SK-N-SH treated with all-trans-retinoic acid at 6 μM for 48 hours (cell line): ENCODE data around the gene CPNE2.

Experiments
- ATAC-seq: fragments of 200-7000 bp; cut with Tn5 transposase; 3 replicates; pipeline ENCODE4 v1.9.1; 2020; ENCODE audit warnings: mild to moderate bottlenecking, moderate library complexity
- ARNTL ChIP-seq: fragments of 450-650 bp; formaldehyde crosslinking; IDR thresholded peaks from 2 replicates; pipeline ENCODE4 v1.5.0; 2020; ENCODE audit warnings: low read depth, mild to moderate bottlenecking, moderate library complexity, borderline replicate concordance
- BACH2 ChIP-seq: fragments of 250-450 bp; sonication (Bioruptor Pico); IDR thresholded peaks from 2 replicates; pipeline ENCODE4 v1.9.0; 2021; ENCODE audit warnings: mild to moderate bottlenecking, borderline replicate concordance
- CSDC2 ChIP-seq: fragments of 250-450 bp; sonication (Bioruptor Pico); IDR thresholded peaks from 2 replicates; pipeline ENCODE4 v1.5.0; 2020; ENCODE audit warnings: mild to moderate bottlenecking, moderate library complexity
- ESRRG ChIP-seq: fragments of 250-450 bp; sonication (Bioruptor Pico); IDR thresholded peaks from 2 replicates; pipeline ENCODE4 v1.6.1; 2021; ENCODE audit warnings: mild to moderate bottlenecking
- GLIS3 ChIP-seq: fragments of 250-450 bp; sonication (Bioruptor Pico); IDR thresholded peaks from 2 replicates; pipeline ENCODE4 v1.5.0; 2020; ENCODE audit warnings: mild to moderate bottlenecking, moderate library complexity
- ISL1 ChIP-seq: fragments of 250-450 bp; sonication (Bioruptor Pico); IDR thresholded peaks from 2 replicates; pipeline ENCODE4 v2.1.2; 2022; ENCODE audit warnings: mild to moderate bottlenecking, moderate library complexity
- PATZ1 ChIP-seq: fragments of 250-450 bp; sonication (Bioruptor Pico); IDR thresholded peaks from 2 replicates; pipeline ENCODE4 v1.8.0; 2020; ENCODE audit warnings: mild to moderate bottlenecking, moderate library complexity, borderline replicate concordance
- PPARA ChIP-seq: fragments of 250-450 bp; sonication (Bioruptor Pico); IDR thresholded peaks from 2 replicates; pipeline ENCODE4 v1.5.0; 2020; ENCODE audit warnings: mild to moderate bottlenecking, borderline replicate concordance
- RARB ChIP-seq: fragments of 250-450 bp; sonication (Bioruptor Pico); IDR thresholded peaks from 2 replicates; pipeline ENCODE4 v1.8.0; 2021; ENCODE audit warnings: mild to moderate bottlenecking, moderate library complexity
- SNAI2 ChIP-seq: fragments of 250-450 bp; sonication (Bioruptor Pico); IDR thresholded peaks from 2 replicates; pipeline ENCODE4 v1.5.0; 2020; ENCODE audit warnings: mild to moderate bottlenecking, moderate library complexity
- TCF4 ChIP-seq: fragments of 250-450 bp; sonication (Bioruptor Pico); IDR thresholded peaks from 2 replicates; pipeline ENCODE4 v1.8.0; 2021; ENCODE audit warnings: mild to moderate bottlenecking, moderate library complexity, borderline replicate concordance
- TOX ChIP-seq: fragments of 250-450 bp; sonication (Bioruptor Pico); IDR thresholded peaks from 2 replicates; pipeline ENCODE4 v1.8.0; 2021; ENCODE audit warnings: mild to moderate bottlenecking, moderate library complexity, borderline replicate concordance
- ZFP3 ChIP-seq: fragments of 250-450 bp; sonication (Bioruptor Pico); IDR thresholded peaks from 2 replicates; pipeline ENCODE4 v1.5.0; 2020; ENCODE audit warnings: mild to moderate bottlenecking, moderate library complexity
- ZNF565 ChIP-seq: fragments of 450-650 bp; formaldehyde crosslinking; conservative IDR thresholded peaks from 2 replicates; pipeline ENCODE4 v1.5.0; 2020; ENCODE audit warnings: low read depth, mild to moderate bottlenecking, moderate library complexity
- ZNF70 ChIP-seq: fragments of 450-650 bp; formaldehyde crosslinking; IDR thresholded peaks from 2 replicates; pipeline ENCODE4 v1.5.0; 2020; ENCODE audit warnings: mild to moderate bottlenecking, moderate library complexity
- ZNF8 ChIP-seq: fragments of 450-650 bp; formaldehyde crosslinking; IDR thresholded peaks from 2 replicates; pipeline ENCODE4 v1.5.0; 2020; ENCODE audit warnings: mild to moderate bottlenecking, moderate library complexity
- TF ChIP-seq, protein P1 (sequence below): fragments of 250-450 bp; sonication (Bioruptor Pico); IDR thresholded peaks from 2 replicates; pipeline ENCODE4 v1.5.1; 2020; ENCODE audit warnings: low read depth, mild to moderate bottlenecking, moderate library complexity
- TF ChIP-seq, protein P2 (sequence below): fragments of 250-450 bp; sonication (Bioruptor Pico); IDR thresholded peaks from 2 replicates; pipeline ENCODE4 v1.5.1; 2021; ENCODE audit warnings: mild to moderate bottlenecking, moderate library complexity
- TF ChIP-seq, protein P3 (sequence below): fragments of 250-450 bp; sonication (Bioruptor Pico); IDR thresholded peaks from 2 replicates; pipeline ENCODE4 v1.8.0; 2021; ENCODE audit warnings: low read depth, mild to moderate bottlenecking, moderate library complexity, borderline replicate concordance
- TF ChIP-seq, protein P4 (sequence below): fragments of 250-450 bp; sonication (Bioruptor Pico); IDR thresholded peaks from 2 replicates; pipeline ENCODE4 v1.5.0; 2020; ENCODE audit warnings: mild to moderate bottlenecking, moderate library complexity

CPNE2 gene

DNA sequence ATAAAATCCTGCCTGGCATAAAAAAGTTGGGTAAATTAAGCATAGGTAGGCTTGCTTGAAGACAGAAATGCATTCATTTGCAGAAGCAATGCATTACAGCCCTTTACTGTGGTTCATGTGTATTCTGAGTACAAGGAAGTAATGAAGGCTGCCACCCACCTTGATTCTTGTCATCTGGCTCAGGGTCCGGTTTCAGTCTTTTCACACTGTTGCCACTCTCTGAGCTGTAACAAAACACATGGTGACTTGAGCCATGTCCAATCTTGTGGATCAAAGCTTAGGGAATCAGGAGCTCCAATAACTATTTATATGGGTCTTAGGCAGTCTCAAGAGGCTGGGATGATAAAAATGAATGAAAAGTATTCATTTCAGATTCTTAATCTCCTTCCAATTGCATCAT is 71.5 kb downstream of the CPNE2 start:
- TF ChIP-seq ZNF565 (CRISPR knock-in tag) (no peak), ISL1 (CRISPR knock-in tag) (no peak), ESRRG (no peak), ZNF8 (CRISPR knock-in tag) (no peak), CSDC2 (CRISPR knock-in tag) (no peak), BACH2 (CRISPR knock-in tag) (no peak), TCF4 (CRISPR knock-in tag) (no peak), PPARA (CRISPR knock-in tag) (no peak), PATZ1 (CRISPR knock-in tag) (no peak)
- TF ChIP-seq, protein P1, sequence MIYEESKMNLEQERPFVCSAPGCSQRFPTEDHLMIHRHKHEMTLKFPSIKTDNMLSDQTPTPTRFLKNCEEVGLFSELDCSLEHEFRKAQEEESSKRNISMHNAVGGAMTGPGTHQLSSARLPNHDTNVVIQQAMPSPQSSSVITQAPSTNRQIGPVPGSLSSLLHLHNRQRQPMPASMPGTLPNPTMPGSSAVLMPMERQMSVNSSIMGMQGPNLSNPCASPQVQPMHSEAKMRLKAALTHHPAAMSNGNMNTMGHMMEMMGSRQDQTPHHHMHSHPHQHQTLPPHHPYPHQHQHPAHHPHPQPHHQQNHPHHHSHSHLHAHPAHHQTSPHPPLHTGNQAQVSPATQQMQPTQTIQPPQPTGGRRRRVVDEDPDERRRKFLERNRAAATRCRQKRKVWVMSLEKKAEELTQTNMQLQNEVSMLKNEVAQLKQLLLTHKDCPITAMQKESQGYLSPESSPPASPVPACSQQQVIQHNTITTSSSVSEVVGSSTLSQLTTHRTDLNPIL (CRISPR knock-in tag): no peak
- no peak for ATAC-seq

GRCh38 chr16:57165483-57165882 is 73.1 kb downstream of the CPNE2 start:
- no peak for ATAC-seq
- TF ChIP-seq PATZ1 (CRISPR knock-in tag) (no peak), GLIS3 (CRISPR knock-in tag) (no peak), ISL1 (CRISPR knock-in tag) (no peak), RARB (CRISPR knock-in tag) (no peak), TOX (CRISPR knock-in tag) (no peak), ZFP3 (CRISPR knock-in tag) (no peak), SNAI2 (no peak), ZNF70 (CRISPR knock-in tag) (no peak), ARNTL (CRISPR knock-in tag) (no peak), ZNF565 (CRISPR knock-in tag) (no peak), BACH2 (CRISPR knock-in tag) (no peak), CSDC2 (CRISPR knock-in tag) (no peak), PPARA (CRISPR knock-in tag) (no peak)
- TF ChIP-seq, protein P2, sequence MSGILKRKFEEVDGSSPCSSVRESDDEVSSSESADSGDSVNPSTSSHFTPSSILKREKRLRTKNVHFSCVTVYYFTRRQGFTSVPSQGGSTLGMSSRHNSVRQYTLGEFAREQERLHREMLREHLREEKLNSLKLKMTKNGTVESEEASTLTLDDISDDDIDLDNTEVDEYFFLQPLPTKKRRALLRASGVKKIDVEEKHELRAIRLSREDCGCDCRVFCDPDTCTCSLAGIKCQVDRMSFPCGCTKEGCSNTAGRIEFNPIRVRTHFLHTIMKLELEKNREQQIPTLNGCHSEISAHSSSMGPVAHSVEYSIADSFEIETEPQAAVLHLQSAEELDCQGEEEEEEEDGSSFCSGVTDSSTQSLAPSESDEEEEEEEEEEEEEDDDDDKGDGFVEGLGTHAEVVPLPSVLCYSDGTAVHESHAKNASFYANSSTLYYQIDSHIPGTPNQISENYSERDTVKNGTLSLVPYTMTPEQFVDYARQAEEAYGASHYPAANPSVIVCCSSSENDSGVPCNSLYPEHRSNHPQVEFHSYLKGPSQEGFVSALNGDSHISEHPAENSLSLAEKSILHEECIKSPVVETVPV (CRISPR knock-in tag): no peak
- TF ChIP-seq, protein P3, sequence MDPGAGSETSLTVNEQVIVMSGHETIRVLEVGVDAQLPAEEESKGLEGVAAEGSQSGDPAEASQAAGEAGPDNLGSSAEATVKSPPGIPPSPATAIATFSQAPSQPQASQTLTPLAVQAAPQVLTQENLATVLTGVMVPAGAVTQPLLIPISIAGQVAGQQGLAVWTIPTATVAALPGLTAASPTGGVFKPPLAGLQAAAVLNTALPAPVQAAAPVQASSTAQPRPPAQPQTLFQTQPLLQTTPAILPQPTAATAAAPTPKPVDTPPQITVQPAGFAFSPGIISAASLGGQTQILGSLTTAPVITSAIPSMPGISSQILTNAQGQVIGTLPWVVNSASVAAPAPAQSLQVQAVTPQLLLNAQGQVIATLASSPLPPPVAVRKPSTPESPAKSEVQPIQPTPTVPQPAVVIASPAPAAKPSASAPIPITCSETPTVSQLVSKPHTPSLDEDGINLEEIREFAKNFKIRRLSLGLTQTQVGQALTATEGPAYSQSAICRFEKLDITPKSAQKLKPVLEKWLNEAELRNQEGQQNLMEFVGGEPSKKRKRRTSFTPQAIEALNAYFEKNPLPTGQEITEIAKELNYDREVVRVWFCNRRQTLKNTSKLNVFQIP (CRISPR knock-in tag): no peak
- TF ChIP-seq, protein P1 (CRISPR knock-in tag): no peak
- TF ChIP-seq, protein P4, sequence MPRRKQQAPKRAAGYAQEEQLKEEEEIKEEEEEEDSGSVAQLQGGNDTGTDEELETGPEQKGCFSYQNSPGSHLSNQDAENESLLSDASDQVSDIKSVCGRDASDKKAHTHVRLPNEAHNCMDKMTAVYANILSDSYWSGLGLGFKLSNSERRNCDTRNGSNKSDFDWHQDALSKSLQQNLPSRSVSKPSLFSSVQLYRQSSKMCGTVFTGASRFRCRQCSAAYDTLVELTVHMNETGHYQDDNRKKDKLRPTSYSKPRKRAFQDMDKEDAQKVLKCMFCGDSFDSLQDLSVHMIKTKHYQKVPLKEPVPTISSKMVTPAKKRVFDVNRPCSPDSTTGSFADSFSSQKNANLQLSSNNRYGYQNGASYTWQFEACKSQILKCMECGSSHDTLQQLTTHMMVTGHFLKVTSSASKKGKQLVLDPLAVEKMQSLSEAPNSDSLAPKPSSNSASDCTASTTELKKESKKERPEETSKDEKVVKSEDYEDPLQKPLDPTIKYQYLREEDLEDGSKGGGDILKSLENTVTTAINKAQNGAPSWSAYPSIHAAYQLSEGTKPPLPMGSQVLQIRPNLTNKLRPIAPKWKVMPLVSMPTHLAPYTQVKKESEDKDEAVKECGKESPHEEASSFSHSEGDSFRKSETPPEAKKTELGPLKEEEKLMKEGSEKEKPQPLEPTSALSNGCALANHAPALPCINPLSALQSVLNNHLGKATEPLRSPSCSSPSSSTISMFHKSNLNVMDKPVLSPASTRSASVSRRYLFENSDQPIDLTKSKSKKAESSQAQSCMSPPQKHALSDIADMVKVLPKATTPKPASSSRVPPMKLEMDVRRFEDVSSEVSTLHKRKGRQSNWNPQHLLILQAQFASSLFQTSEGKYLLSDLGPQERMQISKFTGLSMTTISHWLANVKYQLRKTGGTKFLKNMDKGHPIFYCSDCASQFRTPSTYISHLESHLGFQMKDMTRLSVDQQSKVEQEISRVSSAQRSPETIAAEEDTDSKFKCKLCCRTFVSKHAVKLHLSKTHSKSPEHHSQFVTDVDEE (CRISPR knock-in tag): no peak
